ENCODE data around the gene GATD1.

- no peak for TF ChIP-seq BCL11A (IDR thresholded peaks at IDR 0.05; ENCODE audit: low read depth, low read length)
- TF ChIP-seq CREB1 (IDR thresholded peaks at IDR 0.05; ENCODE audit: low read depth): no peak
- TF ChIP-seq BCLAF1 (IDR thresholded peaks at IDR 0.05): no peak
- peak; percentile 64 to 84 (median 72) for TF ChIP-seq CTCF (IDR thresholded peaks at IDR 0.05 in 2 of 3, conservative IDR thresholded peaks at IDR 0.05 in 1 of 3; ENCODE audit: control insufficient read depth in 2 of 3, extremely low read depth in 1 of 3, insufficient read depth in 1 of 3, low read depth in 3 of 3, low read length in 3 of 3)
These were observed 12.1 kb downstream of the GATD1 start for GRCh38 chr11:765025-765801.

All from GM12878 (cell line).